NCI-H187 (cell line): Measurements from ENCODE around the gene LRP5.

Experiments used
- DNase-seq, 2 experiments: peaks; one replicate each; lab custom pipeline; 2025; lab: John Stamatoyannopoulos, UW

The LRP5 gene

DNA sequence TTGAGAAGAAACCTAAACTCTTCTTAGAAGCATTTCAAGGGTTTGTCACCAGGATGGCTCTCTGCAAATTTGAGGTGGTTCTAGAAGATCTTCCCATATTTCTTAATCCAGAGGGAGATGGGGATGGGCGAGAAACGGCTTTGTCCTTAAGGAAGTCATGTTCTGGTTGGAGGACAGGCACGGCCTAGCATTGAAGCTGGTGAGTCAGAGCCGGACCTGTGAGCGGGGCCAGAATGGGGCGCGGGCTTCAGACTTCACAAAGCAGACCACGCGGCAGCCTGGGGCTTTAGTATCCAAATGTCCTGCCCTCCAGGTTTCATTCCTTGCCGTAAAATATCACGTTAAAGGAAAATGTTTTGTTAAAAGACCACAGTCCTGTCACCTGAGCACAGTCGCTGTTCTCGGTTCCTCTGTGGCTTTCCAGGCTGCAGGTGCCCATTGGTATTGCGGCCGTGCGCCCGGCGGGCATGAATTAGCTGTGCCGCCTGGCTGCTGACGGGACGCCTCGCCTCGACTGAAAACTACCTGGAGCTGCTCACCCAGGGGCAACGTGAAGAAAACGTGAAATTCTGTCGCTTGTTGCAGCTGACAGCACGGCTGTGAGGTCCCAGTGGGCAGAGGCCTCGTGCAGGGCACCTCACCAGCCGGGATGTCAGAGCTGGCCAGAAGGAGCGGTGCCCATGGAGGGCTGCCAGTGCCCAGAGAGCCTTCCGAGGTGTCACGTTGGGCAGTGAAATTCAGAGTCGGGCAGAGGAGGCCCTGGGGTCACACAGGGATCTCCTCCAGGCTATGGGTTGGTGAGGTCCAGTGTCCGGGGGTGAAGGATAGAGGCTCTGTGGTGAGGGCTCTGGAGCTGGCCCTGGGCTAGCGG, 59.0 kb downstream of the LRP5 start:
- DNase-seq, result no peak

DNA sequence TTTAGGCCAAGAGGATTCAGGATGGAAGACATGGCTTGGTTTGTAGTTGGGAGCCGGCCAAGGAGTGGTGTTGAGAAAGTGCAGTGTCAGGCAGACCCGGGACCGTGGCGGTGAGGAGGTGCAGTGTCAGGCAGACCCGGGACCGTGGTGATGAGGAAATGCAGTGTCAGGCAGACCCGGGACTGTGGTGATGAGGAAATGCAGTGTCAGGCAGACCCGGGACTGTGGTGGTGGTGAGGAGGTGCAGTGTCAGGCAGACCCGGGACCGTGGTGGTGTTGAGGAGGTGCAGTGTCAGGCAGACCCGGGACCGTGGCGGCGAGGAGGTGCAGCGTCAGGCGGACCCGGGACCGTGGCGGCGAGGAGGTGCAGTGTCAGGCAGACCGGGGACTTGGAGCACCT, 59.7 kb downstream of the LRP5 start:
- no peak for DNase-seq

DNA sequence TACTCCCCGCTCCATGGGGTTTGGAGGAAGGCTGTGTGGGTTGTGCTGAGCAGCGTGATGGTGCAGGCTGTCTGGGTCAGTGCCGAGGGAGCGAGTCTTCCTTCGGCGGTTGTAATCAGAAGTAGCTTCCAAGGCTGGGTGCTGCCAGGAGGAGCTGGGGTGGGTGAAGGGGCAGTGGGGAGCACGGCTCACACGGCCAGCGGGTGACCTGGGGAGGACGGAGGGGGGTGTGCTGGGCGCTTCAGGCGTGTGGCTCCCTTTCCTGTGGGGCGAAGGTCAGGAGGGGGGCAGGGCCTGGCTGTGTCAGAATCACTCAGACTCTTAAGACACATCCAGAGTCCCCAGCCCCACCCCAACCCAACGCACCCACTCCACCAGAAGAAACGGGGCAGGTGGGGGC, 60.2 kb downstream of the LRP5 start:
- DNase-seq, result no peak

DNA sequence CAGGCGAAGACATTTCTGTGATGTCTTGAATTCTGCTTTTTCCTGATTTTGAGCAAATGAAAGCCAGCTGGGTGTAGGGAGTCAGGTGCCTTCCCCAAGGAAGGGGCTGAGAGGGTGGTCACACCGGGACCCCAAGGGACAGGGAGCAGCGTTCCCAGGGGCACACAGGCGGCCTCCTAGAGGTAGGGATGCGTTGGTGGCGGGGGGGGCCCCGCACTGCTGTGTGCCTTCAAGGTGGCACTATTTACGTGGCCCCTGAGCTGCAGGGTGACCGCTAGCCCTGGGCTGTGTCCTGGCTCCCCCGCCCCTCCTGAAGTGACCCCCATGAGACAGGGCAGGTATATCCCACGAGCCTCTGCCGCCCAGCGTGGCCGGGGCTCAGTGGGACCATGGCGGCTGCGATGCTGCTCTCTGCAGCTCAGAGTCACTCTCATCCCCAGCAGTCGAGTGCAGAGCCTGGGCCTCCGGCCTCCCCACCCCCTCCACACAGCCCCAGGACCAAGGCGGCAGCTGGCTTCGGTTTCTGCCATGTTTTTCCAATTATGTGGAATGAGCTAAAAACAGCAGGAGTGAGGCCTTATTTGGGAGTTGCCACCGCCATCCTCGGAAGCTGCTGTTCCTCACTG, 60.9 kb downstream of the LRP5 start:
- DNase-seq, result no peak

DNA sequence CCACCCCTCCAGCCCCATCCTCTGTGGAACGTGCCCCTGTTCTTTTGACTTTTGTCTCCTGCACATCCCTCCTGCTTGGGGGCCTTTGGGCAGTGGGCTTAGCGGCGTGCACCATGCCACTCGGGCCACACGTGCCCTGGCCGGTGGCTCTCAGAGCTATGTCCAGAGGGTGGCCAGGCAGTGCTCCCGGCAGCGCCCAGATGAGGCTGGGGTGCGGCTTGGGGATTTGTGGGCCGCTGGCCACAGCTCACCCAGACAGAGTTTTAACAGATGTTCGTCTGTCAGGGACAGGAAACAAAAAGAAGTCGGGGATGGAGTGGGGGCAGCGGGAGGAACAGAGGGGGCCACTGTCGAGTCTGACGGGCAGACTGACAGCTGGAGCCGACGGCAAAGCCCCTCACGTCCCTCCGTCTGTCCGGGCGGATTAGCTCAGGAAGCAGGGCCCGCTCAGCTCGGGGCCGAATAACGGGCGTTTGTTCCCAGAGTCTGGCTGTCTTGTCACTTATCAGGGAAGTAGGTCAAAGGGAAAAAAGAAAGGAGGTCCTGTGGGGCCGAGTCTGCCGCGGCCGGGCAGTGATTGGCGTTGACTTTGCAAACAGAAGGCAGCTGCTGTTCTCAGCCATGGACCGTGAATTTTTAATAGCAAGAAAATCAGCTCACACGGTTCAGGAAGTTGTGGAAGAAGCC, 61.6 kb downstream of the LRP5 start:
- DNase-seq, result no peak

DNA sequence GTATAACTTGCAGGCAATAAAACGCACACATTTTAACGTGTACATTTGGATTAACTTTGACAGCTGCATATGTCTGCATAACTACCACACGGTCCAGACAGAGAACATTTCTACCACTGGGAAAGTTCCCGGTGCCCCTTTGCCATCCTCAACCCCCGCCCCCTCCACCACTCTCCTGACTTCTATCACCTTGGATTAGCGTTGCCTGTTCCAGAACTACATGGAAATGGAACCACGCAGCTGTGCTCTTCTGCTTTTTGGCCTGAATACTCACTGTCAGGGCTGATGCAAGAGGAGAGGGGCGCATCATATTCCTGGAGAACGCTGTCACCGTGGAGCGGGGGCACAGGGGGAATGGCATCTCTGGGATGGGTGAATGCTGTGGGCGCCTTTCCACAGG, 62.1 kb downstream of the LRP5 start:
- DNase-seq, result no peak

DNA sequence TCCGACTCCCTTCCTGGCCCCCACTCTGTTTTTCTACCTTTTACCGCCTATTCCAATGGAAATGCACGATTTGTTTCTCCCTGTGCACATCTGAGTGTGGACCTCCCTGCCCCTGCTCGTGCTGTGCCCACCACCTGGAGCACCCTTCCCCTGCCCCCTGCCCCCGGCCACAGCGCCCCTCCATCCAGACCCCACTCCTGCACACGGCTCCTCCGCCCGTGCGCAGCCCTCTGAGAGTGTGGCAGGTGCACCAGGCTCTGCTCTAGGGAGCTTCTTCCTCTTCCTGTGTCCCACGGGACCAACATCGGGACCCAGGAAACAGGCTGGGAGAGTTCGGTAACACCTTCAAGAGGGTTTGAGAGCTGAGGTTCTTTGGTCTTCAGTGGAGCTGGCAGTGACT, 62.9 kb downstream of the LRP5 start:
- DNase-seq, result no peak

DNA sequence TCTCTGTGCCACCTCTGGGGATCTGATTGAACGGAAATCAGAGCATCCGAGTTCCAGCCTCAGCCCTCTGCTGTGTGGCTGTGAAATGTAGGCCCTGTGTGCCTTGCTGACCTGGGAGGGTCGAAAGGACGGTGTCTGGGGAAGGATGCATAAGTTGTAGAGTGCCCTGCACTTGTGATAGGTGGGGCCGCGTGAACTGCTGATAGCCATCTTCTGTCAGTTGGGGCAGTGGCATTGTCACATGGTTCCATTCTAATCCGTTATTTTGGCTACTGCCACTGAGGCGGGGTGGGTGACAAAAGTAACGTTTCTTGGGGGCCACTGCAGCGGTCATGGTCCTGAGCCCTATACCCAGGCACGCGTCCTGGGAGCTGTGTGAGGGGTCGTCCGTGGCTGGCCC, 63.4 kb downstream of the LRP5 start:
- no peak for DNase-seq

DNA sequence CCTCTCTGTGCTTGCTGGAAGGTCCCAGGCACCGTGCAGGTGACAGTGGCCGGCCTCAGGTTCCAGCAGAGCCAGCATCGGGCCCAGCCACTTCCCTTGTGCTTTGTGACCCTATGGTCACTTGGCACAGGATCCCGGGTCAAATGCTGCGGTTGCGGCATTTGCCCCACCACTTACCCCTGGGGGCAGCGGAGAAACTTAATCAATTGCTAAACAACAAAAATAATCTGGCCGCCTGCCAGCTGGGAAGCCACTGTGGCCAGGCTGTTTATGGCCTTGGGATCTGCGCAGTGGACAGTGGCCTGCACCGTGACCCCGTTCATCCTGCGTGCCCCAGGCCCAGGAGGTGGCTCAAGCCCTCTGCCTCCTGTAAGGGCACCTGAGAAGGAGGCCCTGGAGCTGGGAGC, 65.0 kb downstream of the LRP5 start:
- no peak for DNase-seq

DNA sequence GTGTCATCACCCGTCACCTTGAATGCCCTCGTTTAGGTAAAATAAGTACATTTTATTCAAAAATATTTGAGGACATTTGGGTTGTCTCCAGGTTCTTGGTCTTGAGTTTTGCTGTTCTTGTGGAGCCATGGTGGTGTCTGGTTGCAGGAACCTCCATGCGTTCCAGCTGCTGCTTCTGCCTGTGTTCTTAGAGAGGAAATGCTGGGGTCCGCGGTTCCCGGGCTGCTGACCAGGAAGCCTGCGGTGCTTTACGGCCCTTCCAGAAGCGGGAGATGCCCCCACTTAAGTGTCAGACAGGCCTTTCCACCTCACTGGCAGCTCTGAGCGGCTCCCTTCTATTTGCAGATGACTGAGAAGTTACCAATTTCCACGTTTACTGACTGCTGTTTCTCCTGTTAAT, 66.8 kb downstream of the LRP5 start:
- no peak for DNase-seq

DNA sequence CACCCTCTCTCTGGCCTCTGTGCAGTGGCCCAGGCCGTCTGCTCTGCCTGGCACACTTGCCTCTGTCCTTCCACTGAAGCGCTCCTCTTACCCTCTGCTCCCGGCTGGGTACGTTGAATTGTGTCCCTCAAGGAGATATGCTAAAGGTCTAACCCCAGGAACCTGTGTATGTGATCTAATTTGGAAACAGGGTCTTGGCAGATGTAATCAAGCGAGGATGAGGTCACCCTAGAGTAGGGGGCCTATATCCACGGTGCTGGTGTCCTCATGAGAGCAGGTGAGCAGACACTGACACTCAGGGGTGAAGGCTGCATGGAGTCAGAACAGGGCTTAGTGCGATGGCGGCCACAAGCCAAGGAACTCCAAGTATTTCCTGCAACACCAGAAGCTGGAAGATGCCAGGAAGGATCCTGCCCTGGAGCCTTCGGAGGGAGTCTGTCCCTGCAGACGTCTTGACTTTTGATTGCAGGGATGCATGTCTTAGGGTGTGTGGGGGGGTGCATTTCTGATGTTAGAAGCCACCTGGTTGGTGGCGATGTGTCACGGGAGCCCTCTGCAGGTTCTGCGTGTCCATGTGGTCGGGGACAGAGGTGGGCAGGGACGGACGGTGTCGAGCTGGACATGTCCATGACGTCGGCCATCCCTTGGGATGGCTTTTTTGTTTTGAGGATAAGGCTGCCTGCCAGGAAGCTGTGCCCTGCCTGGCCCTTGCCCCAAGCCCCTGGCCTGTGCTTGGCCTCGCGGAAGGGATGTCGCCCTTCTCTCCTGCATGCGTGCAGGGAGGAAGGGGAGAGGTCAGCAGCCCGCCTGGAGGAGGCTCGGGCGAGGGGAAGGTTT, 68.6 kb downstream of the LRP5 start:
- no peak for DNase-seq

DNA sequence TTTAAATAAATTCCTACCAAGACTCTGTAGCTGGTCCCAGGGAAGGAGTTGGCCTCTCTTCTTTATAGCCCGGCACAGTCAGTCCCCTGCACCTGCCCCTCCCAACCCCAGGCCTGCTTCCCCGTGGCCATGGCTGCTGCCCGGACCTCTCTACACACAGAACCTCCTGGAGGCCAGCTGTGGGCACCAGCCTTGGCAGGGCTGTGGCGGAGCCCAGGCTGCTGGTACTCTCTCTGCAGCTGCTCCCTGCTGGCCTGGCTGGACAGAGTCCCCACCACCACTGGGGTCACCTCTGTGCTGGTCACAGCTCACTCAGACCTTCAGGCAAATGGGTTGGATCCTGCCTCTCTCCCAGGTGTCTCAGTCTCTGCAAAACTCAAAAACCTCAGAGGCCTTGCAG, 69.3 kb downstream of the LRP5 start:
- DNase-seq, result no peak

DNA sequence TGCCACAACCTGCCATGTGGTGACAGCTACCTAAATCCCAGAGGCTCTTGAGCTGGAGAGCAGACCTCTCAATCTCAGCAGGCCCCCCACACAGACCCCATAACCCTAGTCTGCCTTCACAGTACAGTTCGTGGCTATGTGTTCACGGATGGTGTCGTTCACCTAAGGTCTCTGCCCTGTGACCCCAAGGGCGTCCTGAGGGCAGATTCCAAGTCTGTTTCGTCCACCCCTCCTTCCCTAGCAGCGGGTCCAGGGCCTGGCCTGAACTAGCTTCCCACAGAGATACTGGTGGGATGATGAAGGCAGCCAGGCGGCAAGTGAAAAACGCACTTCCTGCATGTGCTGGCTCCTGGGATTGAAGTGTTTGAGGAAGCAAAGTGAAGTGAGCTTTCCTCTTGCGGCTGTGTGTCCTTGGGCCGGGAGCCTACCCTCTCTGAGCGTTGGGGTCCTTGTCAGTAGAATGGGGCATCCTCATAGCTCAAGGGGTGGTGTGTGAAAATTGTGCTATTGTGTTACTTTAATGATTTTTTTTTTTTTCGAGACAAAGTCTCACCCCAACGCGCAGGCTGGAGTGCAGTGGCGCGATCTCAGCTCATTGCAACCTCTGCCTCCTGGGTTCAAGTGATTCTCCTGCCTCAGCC, 70.1 kb downstream of the LRP5 start:
- no peak for DNase-seq

DNA sequence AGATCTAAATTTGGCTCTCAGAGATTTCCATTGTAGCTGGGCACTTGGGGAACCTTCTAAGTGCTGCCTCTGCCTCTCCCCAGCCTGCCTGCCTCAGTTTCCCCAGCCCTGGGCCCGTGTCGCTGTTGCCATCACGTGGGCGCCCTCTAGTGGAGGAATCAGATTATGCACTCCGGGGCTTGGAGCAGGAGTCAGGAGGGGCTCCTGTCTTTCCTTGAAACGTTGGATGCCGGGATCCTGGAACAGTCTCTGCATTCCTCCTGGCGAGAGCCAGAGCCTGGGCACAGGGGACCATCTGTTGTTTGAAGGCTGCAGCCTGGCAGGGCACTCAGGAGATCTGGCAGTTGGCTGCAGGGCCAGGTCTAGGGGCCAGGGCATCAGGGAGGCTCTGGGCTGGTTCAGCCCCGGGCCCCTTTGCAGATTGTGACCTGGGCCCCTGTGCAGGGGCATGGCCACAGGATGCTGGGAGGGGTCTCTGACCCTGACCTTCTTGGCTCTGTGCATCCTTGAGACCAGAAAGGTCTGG, 71.6 kb downstream of the LRP5 start:
- no peak for DNase-seq

DNA sequence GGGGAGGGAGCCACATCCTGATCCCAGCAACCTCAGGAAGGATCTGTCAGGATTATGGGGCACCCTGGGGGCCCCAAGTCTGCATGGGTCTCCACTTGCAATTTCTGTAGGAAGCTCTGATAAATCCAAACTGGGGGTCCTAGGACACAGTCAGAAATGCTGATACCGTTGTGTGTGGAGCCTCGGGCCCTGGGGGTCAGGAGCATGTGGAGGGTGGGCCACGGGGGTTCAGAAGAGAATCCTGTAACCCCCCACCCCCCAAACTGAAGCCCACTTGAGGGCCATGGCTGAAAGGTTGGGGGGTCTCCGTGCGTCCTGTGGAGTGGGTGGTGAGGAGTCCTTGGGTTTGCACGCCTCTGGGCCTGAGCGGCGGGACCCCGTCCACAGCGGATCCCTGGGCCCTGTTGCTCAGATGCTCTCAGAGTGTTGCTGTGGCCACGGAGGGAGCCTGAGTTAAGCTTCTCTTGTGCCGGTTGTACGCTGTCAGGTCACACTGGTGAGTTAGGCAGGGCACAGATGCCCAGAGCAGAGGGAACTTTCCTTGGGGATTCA, 72.2 kb downstream of the LRP5 start:
- DNase-seq, result no peak

DNA sequence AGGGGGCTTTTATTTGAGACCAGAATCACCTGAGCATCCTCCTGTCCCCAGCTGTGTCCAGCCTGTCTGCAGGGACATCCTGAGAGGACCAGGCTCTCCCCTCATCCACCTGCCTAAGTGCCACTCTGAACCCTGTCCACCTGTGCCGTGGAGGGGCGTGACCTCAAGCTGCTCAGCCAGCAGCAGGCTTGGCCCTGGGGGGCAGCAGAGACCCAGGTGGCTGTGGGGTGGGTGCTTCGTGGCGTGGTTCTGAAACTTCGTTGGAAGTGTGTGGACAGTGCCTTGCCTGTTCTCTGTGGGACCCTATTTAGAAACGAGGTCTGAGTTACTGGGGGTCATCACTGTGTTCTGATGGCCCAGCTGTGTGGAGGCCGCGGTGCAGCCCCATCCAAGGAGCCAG, 72.7 kb downstream of the LRP5 start:
- no peak for DNase-seq

DNA sequence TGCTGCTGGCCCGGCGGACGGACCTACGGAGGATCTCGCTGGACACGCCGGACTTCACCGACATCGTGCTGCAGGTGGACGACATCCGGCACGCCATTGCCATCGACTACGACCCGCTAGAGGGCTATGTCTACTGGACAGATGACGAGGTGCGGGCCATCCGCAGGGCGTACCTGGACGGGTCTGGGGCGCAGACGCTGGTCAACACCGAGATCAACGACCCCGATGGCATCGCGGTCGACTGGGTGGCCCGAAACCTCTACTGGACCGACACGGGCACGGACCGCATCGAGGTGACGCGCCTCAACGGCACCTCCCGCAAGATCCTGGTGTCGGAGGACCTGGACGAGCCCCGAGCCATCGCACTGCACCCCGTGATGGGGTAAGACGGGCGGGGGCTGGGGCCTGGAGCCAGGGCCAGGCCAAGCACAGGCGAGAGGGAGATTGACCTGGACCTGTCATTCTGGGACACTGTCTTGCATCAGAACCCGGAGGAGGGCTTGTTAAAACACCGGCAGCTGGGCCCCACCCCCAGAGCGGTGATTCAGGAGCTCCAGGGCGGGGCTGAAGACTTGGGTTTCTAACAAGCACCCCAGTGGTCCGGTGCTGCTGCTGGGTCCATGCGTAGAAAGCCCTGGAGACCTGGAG, 74.1 kb downstream of the LRP5 start:
- no peak for DNase-seq

DNA sequence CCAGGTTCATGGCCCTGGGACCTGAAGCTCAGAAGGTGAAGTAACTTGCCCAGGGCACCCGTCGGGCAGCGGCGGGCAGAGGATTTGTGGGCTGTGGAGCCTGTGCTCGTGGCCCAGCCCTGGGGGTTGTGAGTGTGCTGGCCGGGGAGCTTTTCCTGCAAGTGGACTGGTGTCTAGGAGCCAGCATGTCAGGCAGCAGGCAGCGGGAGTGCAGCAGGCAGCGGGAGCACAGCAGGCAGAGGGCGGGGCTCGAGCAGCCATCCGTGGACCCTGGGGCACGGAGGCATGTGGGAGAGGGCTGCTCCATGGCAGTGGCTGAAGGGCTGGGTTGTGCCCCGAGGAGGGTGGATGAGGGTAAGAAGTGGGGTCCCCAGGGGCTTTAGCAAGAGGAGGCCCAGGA, 75.4 kb downstream of the LRP5 start:
- no peak for DNase-seq

DNA sequence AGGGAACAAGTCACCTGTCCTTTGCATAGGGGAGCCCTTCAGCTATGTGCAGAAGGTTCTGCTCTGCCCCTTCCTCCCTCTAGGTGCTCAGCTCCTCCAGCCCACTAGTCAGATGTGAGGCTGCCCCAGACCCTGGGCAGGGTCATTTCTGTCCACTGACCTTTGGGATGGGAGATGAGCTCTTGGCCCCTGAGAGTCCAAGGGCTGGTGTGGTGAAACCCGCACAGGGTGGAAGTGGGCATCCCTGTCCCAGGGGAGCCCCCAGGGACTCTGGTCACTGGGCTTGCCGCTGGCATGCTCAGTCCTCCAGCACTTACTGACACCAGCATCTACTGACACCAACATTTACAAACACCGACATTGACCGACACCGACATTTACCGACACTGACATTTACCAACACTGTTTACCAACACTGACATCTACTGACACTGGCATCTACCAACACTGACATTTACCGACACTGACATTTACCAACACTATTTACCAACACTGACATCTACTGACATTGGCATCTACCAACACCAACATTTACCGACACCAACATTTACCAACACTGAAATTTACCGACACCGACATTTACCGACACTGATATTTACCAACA, 76.3 kb downstream of the LRP5 start:
- no peak for DNase-seq

DNA sequence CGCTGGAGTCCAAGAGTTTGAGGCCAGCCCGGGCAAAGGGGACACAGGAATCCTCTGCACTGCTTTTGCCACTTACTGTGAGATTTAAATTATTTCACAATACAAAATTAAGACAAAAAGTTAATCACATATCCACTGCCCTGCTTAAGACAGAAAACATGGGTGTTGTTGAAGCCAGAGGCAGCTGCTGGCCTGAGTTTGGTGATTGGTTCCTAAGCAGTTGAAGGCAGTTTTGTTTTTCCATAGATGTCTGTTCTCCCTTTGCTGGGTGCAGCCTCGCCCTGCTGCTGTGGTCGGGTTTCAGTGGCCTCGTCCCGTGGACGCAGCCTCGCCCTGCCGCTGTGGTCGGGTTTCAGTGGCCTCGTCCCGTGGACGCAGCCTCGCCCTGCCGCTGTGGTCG, 77.9 kb downstream of the LRP5 start:
- no peak for DNase-seq
